HepG2 (cell line): ENCODE data around the gene NOL12. TPM values are rescaled to one million over a fixed set of nuclear protein-coding genes. Genes with fewer than 3 reads are reported as not detected.
A peak's percentile ranks its signal among the peaks of the same experiment; 100 is the strongest.

Experiments used
- DPF2 ChIP-seq: sonication (generic); formaldehyde crosslinking; IDR thresholded peaks from 2 replicates; pipeline ENCODE4 v1.4.0; 2020; ENCODE audit warnings: mild to moderate bottlenecking, low read depth, missing genetic modification reagents, borderline replicate concordance
- FOXM1 ChIP-seq: sonication (generic); formaldehyde crosslinking; IDR thresholded peaks from 2 replicates; pipeline ENCODE4 v1.5.0; 2020; ENCODE audit warnings: missing genetic modification reagents
- MAF1 ChIP-seq: sonication (generic); formaldehyde crosslinking; IDR thresholded peaks from 2 replicates; pipeline ENCODE4 v1.5.0; 2020; ENCODE audit warnings: missing genetic modification reagents, borderline replicate concordance
- PRMT3 ChIP-seq: sonication (generic); formaldehyde crosslinking; IDR thresholded peaks from 2 replicates; pipeline ENCODE4 v1.8.1; 2022; ENCODE audit warnings: low read depth, mild to moderate bottlenecking, moderate library complexity, missing genetic modification reagents, borderline replicate concordance
- PRPF4 ChIP-seq: fragments of 200-400 bp; formaldehyde crosslinking; IDR thresholded peaks from 2 replicates; pipeline ENCODE4 v1.6.1; 2016; ENCODE audit warnings: low read length, low read depth; ENCODE audit not compliant: poor library complexity, severe bottlenecking
- RBFOX2 ChIP-seq: fragments of 200-400 bp; formaldehyde crosslinking; IDR thresholded peaks from 2 replicates; pipeline ENCODE4 v1.6.1; 2017; ENCODE audit warnings: low read depth, mild to moderate bottlenecking, low read length
- SMAD9 ChIP-seq: sonication (generic); formaldehyde crosslinking; IDR thresholded peaks from 2 replicates; pipeline ENCODE4 v1.5.1; 2020; ENCODE audit warnings: mild to moderate bottlenecking, missing genetic modification reagents
- SMC3 ChIP-seq: IDR thresholded peaks from 2 replicates; pipeline ENCODE4 v1.6.1; 2011; ENCODE audit warnings: low read length, improper control_type of control experiment
- STAG1 ChIP-seq: sonication (generic); formaldehyde crosslinking; IDR thresholded peaks from 2 replicates; pipeline ENCODE4 v1.4.0; 2020; ENCODE audit warnings: missing genetic modification reagents
- THAP8 ChIP-seq: sonication (generic); formaldehyde crosslinking; IDR thresholded peaks from 2 replicates; pipeline ENCODE4 v1.5.1; 2020; ENCODE audit warnings: missing genetic modification reagents, mild to moderate bottlenecking, borderline replicate concordance
- ZBTB3 ChIP-seq: sonication (generic); formaldehyde crosslinking; IDR thresholded peaks from 2 replicates; pipeline ENCODE4 v1.4.0; 2020; ENCODE audit warnings: low read depth, mild to moderate bottlenecking, moderate library complexity, missing genetic modification reagents, borderline replicate concordance
- ZBTB38 ChIP-seq: sonication (generic); formaldehyde crosslinking; IDR thresholded peaks from 2 replicates; pipeline ENCODE4 v1.5.1; 2020; ENCODE audit warnings: mild to moderate bottlenecking, missing genetic modification reagents
- ZNF556 ChIP-seq: sonication (generic); formaldehyde crosslinking; IDR thresholded peaks from 2 replicates; pipeline ENCODE4 v1.4.0; 2020; ENCODE audit warnings: mild to moderate bottlenecking, missing genetic modification reagents, borderline replicate concordance
- ZNF646 ChIP-seq: sonication (generic); formaldehyde crosslinking; IDR thresholded peaks from 2 replicates; pipeline ENCODE4 v1.9.0; 2021; ENCODE audit warnings: mild to moderate bottlenecking, missing genetic modification reagents
- ZNF670 ChIP-seq: sonication (generic); formaldehyde crosslinking; IDR thresholded peaks from 2 replicates; pipeline ENCODE4 v1.8.0; 2022; ENCODE audit warnings: mild to moderate bottlenecking, missing genetic modification reagents, borderline replicate concordance
- ZNF766 ChIP-seq: sonication (generic); formaldehyde crosslinking; IDR thresholded peaks from 2 replicates; pipeline ENCODE4 v1.5.0; 2020; ENCODE audit warnings: missing genetic modification reagents, borderline replicate concordance
- ZSCAN29 ChIP-seq: sonication (generic); formaldehyde crosslinking; conservative IDR thresholded peaks from 2 replicates; pipeline ENCODE4 v1.4.0; 2020; ENCODE audit warnings: mild to moderate bottlenecking, missing genetic modification reagents
- polyA plus RNA-seq, 8 experiments: library from polyadenylated mRNA; depleted of rRNA in 3 of 8; stranded (reverse) in 7 of 8; unstranded in 1 of 8; fragments of >200 nt; fragmentation: Illumina TruSeq in 4 of 8; extraction: Trizol in 4 of 8; gene quantifications; 2 replicates each; pipeline versions ENCODE4 v1.2.1 to v1.2.3, GENCODE V29; 2011 to 2016; ENCODE audit warnings: low read depth in 4 of 8, missing spikeins in 1 of 8, mixed read lengths in 1 of 8; ENCODE audit not compliant: insufficient read depth in 1 of 8
- total RNA-seq, 5 experiments: library from RNA; depleted of rRNA; stranded (reverse); fragments of >200 nt; fragmentation: Illumina TruSeq; extraction: Trizol; gene quantifications; 2 replicates each; pipeline ENCODE4 v1.2.3, GENCODE V29; 2016; ENCODE audit warnings: low read depth in 1 of 5
- TF ChIP-seq, protein P1 (sequence below), 2 experiments: sonication (generic) in 1 of 2; formaldehyde crosslinking in 1 of 2; IDR thresholded peaks; 2 replicates each; pipeline versions ENCODE4 v1.4.0 to v1.6.1; 2018 to 2020; ENCODE audit warnings: missing genetic modification reagents in 2 of 2, borderline replicate concordance in 1 of 2, low read depth in 1 of 2, mild to moderate bottlenecking in 1 of 2, missing biosample characterization in 1 of 2

Gene NOL12
- total and polyA plus RNA-seq, 2 of the 13 experiments (the other 11 are each of a cell fraction or from before 2014, with no cell fraction given): 14.3 to 31.4 TPM

GRCh38 chr22:37658133-37659065 lies 27.7 kb upstream of the NOL12 start, which contains the start of gene PDXP (continued):
- no peak for TF ChIP-seq PRMT3 (CRISPR knock-in tag)
- TF ChIP-seq FOXM1 (CRISPR knock-in tag): no peak
- no peak for TF ChIP-seq THAP8 (CRISPR knock-in tag)
- TF ChIP-seq ZBTB3 (CRISPR knock-in tag): no peak
- TF ChIP-seq MAF1 (CRISPR knock-in tag): no peak
- TF ChIP-seq RBFOX2: peak; percentile 90
- TF ChIP-seq, protein P1, sequence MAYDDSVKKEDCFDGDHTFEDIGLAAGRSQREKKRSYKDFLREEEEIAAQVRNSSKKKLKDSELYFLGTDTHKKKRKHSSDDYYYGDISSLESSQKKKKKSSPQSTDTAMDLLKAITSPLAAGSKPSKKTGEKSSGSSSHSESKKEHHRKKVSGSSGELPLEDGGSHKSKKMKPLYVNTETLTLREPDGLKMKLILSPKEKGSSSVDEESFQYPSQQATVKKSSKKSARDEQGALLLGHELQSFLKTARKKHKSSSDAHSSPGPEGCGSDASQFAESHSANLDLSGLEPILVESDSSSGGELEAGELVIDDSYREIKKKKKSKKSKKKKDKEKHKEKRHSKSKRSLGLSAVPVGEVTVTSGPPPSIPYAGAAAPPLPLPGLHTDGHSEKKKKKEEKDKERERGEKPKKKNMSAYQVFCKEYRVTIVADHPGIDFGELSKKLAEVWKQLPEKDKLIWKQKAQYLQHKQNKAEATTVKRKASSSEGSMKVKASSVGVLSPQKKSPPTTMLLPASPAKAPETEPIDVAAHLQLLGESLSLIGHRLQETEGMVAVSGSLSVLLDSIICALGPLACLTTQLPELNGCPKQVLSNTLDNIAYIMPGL (CRISPR knock-in tag; IDR thresholded peaks at IDR 0.05; ENCODE audit: borderline replicate concordance in 1 of 2, low read depth in 1 of 2): peak in 1 of 2 experiments; percentile 32; a peak in 2 of 4 replicates
- no peak for TF ChIP-seq SMC3
- TF ChIP-seq STAG1 (CRISPR knock-in tag): 0 out of 2 replicates have a peak, but pooled peaks have one; percentile 3
- peak; percentile 56; the same call in 1 of the 2 replicates for TF ChIP-seq ZNF556
- TF ChIP-seq SMAD9 (CRISPR knock-in tag): no peak
- TF ChIP-seq PRPF4: no peak
- TF ChIP-seq ZBTB38 (CRISPR knock-in tag): no peak
- TF ChIP-seq DPF2 (CRISPR knock-in tag): no peak
- 0 out of 2 replicates have a peak, but pooled peaks have one; percentile 24 for TF ChIP-seq ZSCAN29 (CRISPR knock-in tag)
- no peak for TF ChIP-seq ZNF766 (CRISPR knock-in tag)
- TF ChIP-seq ZNF670 (CRISPR knock-in tag): no peak
- no peak for TF ChIP-seq ZNF646 (CRISPR knock-in tag)
